ENCODE data around the gene GMCL2. TPM values are rescaled to one million over a fixed set of nuclear protein-coding genes. Genes with fewer than 3 reads are reported as not detected.
A peak's percentile ranks its signal among the peaks of the same experiment; 100 is the strongest.

GMCL2 gene
- total RNA-seq, 1 experiment from 2014 or later, result not detected

DNA sequence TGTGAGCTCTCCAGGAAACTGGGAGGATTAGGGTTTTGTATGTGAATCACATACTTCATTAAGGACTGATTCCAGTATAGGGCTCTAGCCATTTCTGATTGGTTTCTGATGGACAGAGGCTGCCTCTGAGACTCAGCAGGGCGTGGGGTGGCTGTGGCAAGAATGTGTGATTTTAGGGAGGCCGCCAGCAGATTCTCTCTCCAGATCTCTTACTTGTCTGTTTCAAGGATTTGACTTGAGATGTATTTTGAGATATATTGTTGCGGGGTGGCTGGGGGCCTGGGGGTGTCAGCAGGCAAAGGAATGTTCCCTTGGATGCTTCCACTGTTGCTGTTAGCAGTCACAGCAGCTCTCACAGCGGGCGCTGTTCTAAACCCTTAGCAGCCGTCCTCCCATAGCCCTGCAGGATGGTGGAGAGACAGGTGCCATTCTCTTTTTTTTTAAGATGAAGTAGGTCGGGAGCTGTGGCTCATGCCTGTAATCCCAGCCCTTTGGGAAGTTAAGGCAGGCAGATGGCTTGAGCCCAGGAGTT is 9.2 kb upstream of the GMCL2 start:
- Histone ChIP-seq H3K23ac (ENCODE audit: insufficient read length, low read depth, low read length) (no peak overlapping the region), H3K79me2 (ENCODE audit: insufficient read depth, low read length) (no peaks in the 10 kb centered on the region), H2AK5ac (ENCODE audit: insufficient read length, low read length) (no peak overlapping the region), H2BK120ac (ENCODE audit: low read depth, low read length, poor library complexity, severe bottlenecking) (no peak overlapping the region), H3K23me2 (ENCODE audit: insufficient read length, low read depth, low read length, poor library complexity, severe bottlenecking) (no peaks in the 10 kb centered on the region), H2BK5ac (ENCODE audit: insufficient read length, low read length) (no peak overlapping the region), H4K20me1 (ENCODE audit: control insufficient read depth, insufficient read depth, insufficient read length) (no peaks in the 10 kb centered on the region), H2BK20ac (ENCODE audit: low read depth, low read length, poor library complexity, severe bottlenecking) (no peak overlapping the region), H3K27me3 (ENCODE audit: insufficient read depth, low read length) (no peaks in the 10 kb centered on the region), H4K91ac (ENCODE audit: insufficient read length, low read depth, low read length) (no peak overlapping the region), H3K9ac (ENCODE audit: extremely low read depth, insufficient read length, low read length) (no peak overlapping the region), H3K4ac (ENCODE audit: low read depth, low read length) (no peak overlapping the region), H3K4me2 (ENCODE audit: insufficient read depth, insufficient read length, low read length) (no peak overlapping the region), H3K27ac (ENCODE audit: insufficient read length, low read depth, low read length) (no peak overlapping the region), H3K4me1 (ENCODE audit: insufficient read depth, low read length) (no peaks in the 10 kb centered on the region), H4K5ac (ENCODE audit: insufficient read length, low read depth, low read length) (no peak overlapping the region), H3T11ph (ENCODE audit: low read length) (no peak overlapping the region), H3K14ac (ENCODE audit: insufficient read depth, low read length) (no peak overlapping the region), H3K18ac (ENCODE audit: insufficient read length, low read depth, low read length) (no peak overlapping the region), H2AFZ (ENCODE audit: low read length) (no peak overlapping the region), H3K9me3 (ENCODE audit: control insufficient read depth, low read depth, low read length) (no peaks in the 10 kb centered on the region), H2BK12ac (ENCODE audit: insufficient read length, low read depth, low read length) (no peak overlapping the region), H4K8ac (replicated peaks; ENCODE audit: insufficient read length, low read depth, low read length) (no peak overlapping the region), H3K79me1 (ENCODE audit: insufficient read depth, low read depth, low read length, poor library complexity, severe bottlenecking) (no peaks in the 10 kb centered on the region), H3K56ac (ENCODE audit: insufficient read length, low read depth, low read length) (no peak overlapping the region), H2BK15ac (ENCODE audit: low read depth, low read length) (no peak overlapping the region)
- Mint-ChIP-seq H3K27me3 (ENCODE audit: low read depth) (peaks cover 21% of the 10 kb centered on the region), H3K27ac (peak overlapping the region in 2 of 3 experiments; percentile 36; a peak in 1 of 7 replicates), H3K4me3 (no peak overlapping the region), H3K4me1 (peaks cover 27 to 30% of the 10 kb centered on the region in 2 experiments), H3K9me3 (peaks cover 19 to 25% of the 10 kb centered on the region in 2 experiments), H3K36me3 (ENCODE audit: insufficient read depth in 1 of 3, low read depth in 3 of 3) (peaks cover 6 to 19% (median 7%) of the 10 kb centered on the region in 3 experiments)
- DNase-seq, result no peak
- WGBS (ENCODE audit: extremely low coverage, insufficient read length, low lambda C conversion rate), result no CpG with 5 or more reads among the region's 7 CpGs
- TF ChIP-seq, protein P1, sequence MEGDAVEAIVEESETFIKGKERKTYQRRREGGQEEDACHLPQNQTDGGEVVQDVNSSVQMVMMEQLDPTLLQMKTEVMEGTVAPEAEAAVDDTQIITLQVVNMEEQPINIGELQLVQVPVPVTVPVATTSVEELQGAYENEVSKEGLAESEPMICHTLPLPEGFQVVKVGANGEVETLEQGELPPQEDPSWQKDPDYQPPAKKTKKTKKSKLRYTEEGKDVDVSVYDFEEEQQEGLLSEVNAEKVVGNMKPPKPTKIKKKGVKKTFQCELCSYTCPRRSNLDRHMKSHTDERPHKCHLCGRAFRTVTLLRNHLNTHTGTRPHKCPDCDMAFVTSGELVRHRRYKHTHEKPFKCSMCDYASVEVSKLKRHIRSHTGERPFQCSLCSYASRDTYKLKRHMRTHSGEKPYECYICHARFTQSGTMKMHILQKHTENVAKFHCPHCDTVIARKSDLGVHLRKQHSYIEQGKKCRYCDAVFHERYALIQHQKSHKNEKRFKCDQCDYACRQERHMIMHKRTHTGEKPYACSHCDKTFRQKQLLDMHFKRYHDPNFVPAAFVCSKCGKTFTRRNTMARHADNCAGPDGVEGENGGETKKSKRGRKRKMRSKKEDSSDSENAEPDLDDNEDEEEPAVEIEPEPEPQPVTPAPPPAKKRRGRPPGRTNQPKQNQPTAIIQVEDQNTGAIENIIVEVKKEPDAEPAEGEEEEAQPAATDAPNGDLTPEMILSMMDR (conservative IDR thresholded peaks at IDR 0.05), result no peak

All from H9 (cell line).